ENCODE measurements around the gene CCDC17. TPM values are rescaled to one million over a fixed set of nuclear protein-coding genes. Genes with fewer than 3 reads are reported as not detected.
A peak's percentile ranks its signal among the peaks of the same experiment; 100 is the strongest.

Gene CCDC17
- total RNA-seq, 4 donors from 2014 or later, result 5.0 to 17.3 (median 15.7) TPM

DNA sequence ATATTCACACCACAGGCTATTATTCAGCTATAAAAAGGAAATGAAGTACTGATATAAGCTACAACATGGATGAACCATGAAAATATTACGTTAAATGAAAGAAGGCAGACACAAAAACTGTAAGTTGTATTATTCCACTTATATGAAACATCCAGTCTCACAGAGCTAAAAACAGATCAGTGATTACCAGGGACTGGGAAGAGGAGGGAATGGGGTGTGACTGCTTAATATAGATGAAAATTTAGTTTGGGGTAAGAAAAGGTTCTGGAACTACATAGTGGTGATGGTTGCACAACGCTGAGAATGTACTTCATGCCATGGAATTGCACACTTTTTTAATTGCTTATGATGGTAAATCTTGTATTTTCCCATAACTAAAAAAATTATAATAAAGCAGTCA is 43.0 kb upstream of the CCDC17 start:
- Histone ChIP-seq H3K27me3 (no peaks in the 10 kb centered on the region), H3K27ac (no peak overlapping the region), H3K36me3 (no peaks in the 10 kb centered on the region), H3K4me1 (peaks cover 0 to 21% (median 0%) of the 10 kb centered on the region in 4 donors), H3K4me3 (no peak overlapping the region), H3K9me3 (no peaks in the 10 kb centered on the region)
- no peak for DNase-seq
- no peak for TF ChIP-seq CTCF (IDR thresholded peaks at IDR 0.05)
- TF ChIP-seq POLR2A (IDR thresholded peaks at IDR 0.05), result no peak

GRCh38 chr1:45660336-45660735 is 36.5 kb upstream of the CCDC17 start:
- H3K4me1 ChIP-seq, result peaks cover 0 to 25% (median 4%) of the 10 kb centered on the region in 4 donors
- TF ChIP-seq POLR2A (IDR thresholded peaks at IDR 0.05) (no peak), CTCF (IDR thresholded peaks at IDR 0.05) (no peak)
- no peak overlapping the region for H3K27ac ChIP-seq
- DNase-seq, result no peak
- H3K9me3 ChIP-seq, result no peaks in the 10 kb centered on the region
- H3K27me3 ChIP-seq, result no peaks in the 10 kb centered on the region
- H3K36me3 ChIP-seq, result peaks cover 0 to 56% (median 0%) of the 10 kb centered on the region in 3 donors
- H3K4me3 ChIP-seq, result no peak overlapping the region

GRCh38 chr1:45659222-45659621 is 35.4 kb upstream of the CCDC17 start:
- H3K36me3 ChIP-seq, result peaks cover 0 to 67% (median 0%) of the 10 kb centered on the region in 3 donors
- H3K4me1 ChIP-seq, result peaks cover 0 to 25% (median 4%) of the 10 kb centered on the region in 4 donors
- no peak for TF ChIP-seq POLR2A (IDR thresholded peaks at IDR 0.05)
- no peak for TF ChIP-seq CTCF (IDR thresholded peaks at IDR 0.05)
- no peaks in the 10 kb centered on the region for H3K9me3 ChIP-seq
- H3K27ac ChIP-seq, result peak overlapping the region in 1 of 4 donors; percentile 31
- no peak for DNase-seq
- H3K27me3 ChIP-seq, result no peaks in the 10 kb centered on the region
- no peak overlapping the region for H3K4me3 ChIP-seq

DNA sequence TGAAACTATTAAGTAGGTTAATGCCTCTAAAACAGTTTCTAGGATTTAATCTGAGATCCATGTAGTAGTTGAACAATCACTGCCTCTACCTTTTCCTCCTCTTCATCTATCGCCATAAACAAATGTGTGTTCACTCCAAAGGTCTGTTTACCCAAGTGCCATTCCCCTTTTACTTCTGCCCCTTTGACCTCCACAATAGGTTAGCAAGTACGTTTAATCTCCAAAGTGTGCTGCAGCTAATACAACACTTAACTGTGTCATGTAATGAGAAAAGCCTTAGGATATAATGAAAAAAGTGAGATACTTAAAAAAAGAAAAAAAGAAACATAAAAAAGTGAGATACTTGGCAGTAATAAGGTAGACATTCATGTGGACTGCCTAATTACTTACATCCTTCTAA is 34.3 kb upstream of the CCDC17 start:
- TF ChIP-seq CTCF (IDR thresholded peaks at IDR 0.05), result no peak
- no peak for TF ChIP-seq POLR2A (IDR thresholded peaks at IDR 0.05)
- Histone ChIP-seq H3K27me3 (no peaks in the 10 kb centered on the region), H3K4me1 (peaks cover 0 to 25% (median 4%) of the 10 kb centered on the region in 4 donors), H3K27ac (peak overlapping the region in 2 of 4 donors; percentile 2 to 31), H3K36me3 (peaks cover 0 to 77% (median 0%) of the 10 kb centered on the region in 3 donors), H3K9me3 (no peaks in the 10 kb centered on the region), H3K4me3 (no peak overlapping the region)
- no peak for DNase-seq

DNA sequence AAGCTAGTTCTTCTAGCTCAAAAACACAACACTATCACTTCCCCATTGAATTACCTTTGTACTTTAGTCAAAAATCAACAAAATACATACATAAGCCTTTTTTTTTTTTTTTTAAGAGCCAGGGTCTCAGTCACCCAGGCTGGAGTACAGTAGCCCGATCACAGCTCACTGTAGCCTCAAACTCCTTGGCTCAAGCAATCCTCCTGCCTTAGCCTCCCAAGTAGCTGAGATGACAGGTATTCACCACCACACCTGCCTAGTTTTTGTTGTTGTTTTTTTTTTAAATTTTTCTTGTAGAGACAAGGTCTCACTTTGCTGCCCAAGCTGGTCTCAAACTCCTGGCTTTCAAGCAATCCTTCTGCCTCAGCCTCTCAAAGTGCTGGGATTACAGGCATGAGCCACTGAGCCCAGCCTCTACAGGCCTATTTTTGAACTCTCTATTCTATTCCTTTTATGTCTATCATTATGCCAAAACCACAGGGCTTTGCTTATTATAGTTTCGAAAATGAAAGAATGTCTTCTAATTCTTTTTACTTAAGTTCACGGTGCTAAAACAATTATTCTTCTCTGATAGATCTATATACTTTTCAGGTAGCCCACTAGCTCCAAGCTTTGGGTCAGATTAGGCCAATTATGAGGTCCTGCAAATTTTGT is 32.8 kb upstream of the CCDC17 start:
- Histone ChIP-seq H3K27ac (no peak overlapping the region), H3K4me1 (peaks cover 0 to 19% (median 4%) of the 10 kb centered on the region in 4 donors), H3K4me3 (no peak overlapping the region), H3K9me3 (no peaks in the 10 kb centered on the region), H3K36me3 (peaks cover 0 to 92% (median 0%) of the 10 kb centered on the region in 3 donors), H3K27me3 (no peaks in the 10 kb centered on the region)
- no peak for DNase-seq
- no peak for TF ChIP-seq CTCF (IDR thresholded peaks at IDR 0.05)
- no peak for TF ChIP-seq POLR2A (IDR thresholded peaks at IDR 0.05)

Data from Peyer's patch (tissue), 4 donors.